PC-3 (cell line): Measurements from ENCODE around the gene IQCN.

Experiments used
- EZH2 ChIP-seq: fragments of 300-600 bp; sonication (generic); IDR thresholded peaks from one replicate; pipeline ENCODE4 v1.6.1; 2017; ENCODE audit warnings: antibody characterized with exemption, mild to moderate bottlenecking, low read length; ENCODE audit not compliant: unreplicated experiment
- TF ChIP-seq, protein P1 (sequence below): fragments of 300-600 bp; sonication (generic); conservative IDR thresholded peaks from 2 replicates; pipeline ENCODE4 v1.5.1; 2017; ENCODE audit warnings: antibody characterized with exemption, low read depth, mild to moderate bottlenecking, low read length

DNA sequence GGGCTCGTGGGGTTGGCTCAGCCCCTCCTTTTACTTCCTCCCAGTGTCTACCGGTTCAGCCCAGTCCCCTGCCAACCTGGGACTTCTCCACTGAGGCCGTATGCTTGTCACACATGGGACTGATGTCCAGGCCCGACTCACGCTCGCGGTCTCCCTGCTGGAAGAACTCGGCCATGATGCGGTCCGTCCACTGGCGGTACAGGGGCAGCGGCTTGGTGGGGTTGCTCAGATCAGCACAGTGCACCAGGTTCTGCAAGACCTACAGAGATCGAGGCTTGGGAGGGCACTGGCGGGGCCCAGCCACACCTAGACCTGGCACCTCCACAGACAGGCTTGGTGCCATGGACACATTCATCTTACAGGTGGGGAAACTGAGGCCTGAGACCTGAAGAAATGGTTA, 62.6 kb downstream of the IQCN start:
- no peak for TF ChIP-seq EZH2
- TF ChIP-seq, protein P1, sequence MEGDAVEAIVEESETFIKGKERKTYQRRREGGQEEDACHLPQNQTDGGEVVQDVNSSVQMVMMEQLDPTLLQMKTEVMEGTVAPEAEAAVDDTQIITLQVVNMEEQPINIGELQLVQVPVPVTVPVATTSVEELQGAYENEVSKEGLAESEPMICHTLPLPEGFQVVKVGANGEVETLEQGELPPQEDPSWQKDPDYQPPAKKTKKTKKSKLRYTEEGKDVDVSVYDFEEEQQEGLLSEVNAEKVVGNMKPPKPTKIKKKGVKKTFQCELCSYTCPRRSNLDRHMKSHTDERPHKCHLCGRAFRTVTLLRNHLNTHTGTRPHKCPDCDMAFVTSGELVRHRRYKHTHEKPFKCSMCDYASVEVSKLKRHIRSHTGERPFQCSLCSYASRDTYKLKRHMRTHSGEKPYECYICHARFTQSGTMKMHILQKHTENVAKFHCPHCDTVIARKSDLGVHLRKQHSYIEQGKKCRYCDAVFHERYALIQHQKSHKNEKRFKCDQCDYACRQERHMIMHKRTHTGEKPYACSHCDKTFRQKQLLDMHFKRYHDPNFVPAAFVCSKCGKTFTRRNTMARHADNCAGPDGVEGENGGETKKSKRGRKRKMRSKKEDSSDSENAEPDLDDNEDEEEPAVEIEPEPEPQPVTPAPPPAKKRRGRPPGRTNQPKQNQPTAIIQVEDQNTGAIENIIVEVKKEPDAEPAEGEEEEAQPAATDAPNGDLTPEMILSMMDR: no peak
